GM10266 (cell line): ENCODE results near the gene INPP4B.

Experiments
- DNase-seq: peaks from one replicate; pipeline ENCODE4 v3.0.0; 2012; ENCODE audit errors: extremely low spot score
- CTCF ChIP-seq: IDR thresholded peaks from 2 replicates; pipeline ENCODE4 v1.5.1; 2012; ENCODE audit warnings: mild to moderate bottlenecking, low read depth; ENCODE audit not compliant: control insufficient read depth, insufficient read depth; ENCODE audit errors: missing control alignments

The INPP4B gene

GRCh38 chr4:142383800-142384470 lies 462.2 kb downstream of the INPP4B start:
- no peak for TF ChIP-seq CTCF
- no peak for DNase-seq

GRCh38 chr4:142383354-142383753 lies 462.7 kb downstream of the INPP4B start:
- DNase-seq, result no peak
- TF ChIP-seq CTCF, result no peak

- no peak for TF ChIP-seq CTCF
- DNase-seq, result no peak
These were observed 466.0 kb downstream of the INPP4B start for GRCh38 chr4:142380052-142380602.

- TF ChIP-seq CTCF, result no peak
- no peak for DNase-seq
These were observed 466.6 kb downstream of the INPP4B start for GRCh38 chr4:142379277-142380051.

- no peak for TF ChIP-seq CTCF
- DNase-seq, result no peak
These were observed 467.9 kb downstream of the INPP4B start for GRCh38 chr4:142378179-142378578.

- no peak for DNase-seq
- no peak for TF ChIP-seq CTCF
These were observed 468.6 kb downstream of the INPP4B start for GRCh38 chr4:142377342-142378091.

- DNase-seq, result no peak
- TF ChIP-seq CTCF, result no peak
These were observed 469.9 kb downstream of the INPP4B start for GRCh38 chr4:142376204-142376603.
